GM12874 (cell line): ENCODE data around the gene ITGA11.

ENCODE experiments used
- CTCF ChIP-seq: IDR thresholded peaks from 2 replicates; pipeline ENCODE4 v1.5.1; 2011; ENCODE audit warnings: low read depth, mild to moderate bottlenecking, control low read depth, low read length, moderate library complexity; ENCODE audit not compliant: insufficient read depth

ITGA11 gene

DNA sequence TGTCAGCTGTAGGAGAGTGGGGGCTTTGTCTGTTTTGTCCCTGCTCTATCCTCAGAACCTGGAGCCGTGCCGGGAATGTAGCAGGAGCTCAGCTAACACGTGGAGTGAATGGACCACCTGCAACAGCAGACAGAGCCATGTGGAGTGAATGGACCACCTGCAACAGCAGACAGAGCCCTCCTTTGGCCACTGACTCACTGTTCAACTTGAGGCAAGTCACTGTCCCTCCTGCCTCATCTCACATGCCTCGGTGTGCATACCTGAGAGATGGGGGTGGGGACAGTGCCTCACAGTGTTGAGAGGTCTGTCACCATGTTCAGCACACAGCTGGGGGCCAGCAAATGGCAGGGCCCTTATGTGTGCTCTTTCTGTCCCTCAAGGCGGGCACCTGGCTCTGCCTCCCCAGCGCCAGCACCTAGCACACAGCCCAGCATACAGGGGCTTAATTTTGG is 126.5 kb downstream of the ITGA11 start:
- TF ChIP-seq CTCF = no peak

GRCh38 chr15:68304589-68305337 is 127.2 kb downstream of the ITGA11 start:
- no peak for TF ChIP-seq CTCF

GRCh38 chr15:68303560-68304436 is 128.2 kb downstream of the ITGA11 start:
- TF ChIP-seq CTCF = no peak

GRCh38 chr15:68303134-68303533 is 128.8 kb downstream of the ITGA11 start:
- TF ChIP-seq CTCF = no peak

DNA sequence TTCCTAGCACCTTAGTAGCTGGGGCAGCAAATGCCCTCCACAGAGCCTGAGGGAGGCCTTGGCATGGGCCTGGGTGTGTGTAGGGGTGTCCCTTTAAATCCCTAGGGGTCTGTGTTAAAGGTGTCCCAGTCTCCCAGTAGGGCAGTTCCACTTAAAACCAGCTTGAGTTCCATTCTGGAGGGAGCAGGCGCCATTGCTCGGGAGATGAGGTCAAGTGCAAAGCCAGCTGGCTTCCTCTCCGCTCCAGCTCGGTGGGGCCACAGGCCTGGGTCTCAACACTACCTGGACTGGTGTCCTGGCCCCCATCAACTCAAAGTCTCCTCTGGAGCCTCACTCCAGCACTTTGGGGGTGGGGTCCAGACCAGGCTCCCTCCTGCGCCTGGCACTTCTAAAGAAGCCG is 129.2 kb downstream of the ITGA11 start:
- TF ChIP-seq CTCF = no peak

GRCh38 chr15:68301301-68301700 is 130.7 kb downstream of the ITGA11 start:
- TF ChIP-seq CTCF = no peak

DNA sequence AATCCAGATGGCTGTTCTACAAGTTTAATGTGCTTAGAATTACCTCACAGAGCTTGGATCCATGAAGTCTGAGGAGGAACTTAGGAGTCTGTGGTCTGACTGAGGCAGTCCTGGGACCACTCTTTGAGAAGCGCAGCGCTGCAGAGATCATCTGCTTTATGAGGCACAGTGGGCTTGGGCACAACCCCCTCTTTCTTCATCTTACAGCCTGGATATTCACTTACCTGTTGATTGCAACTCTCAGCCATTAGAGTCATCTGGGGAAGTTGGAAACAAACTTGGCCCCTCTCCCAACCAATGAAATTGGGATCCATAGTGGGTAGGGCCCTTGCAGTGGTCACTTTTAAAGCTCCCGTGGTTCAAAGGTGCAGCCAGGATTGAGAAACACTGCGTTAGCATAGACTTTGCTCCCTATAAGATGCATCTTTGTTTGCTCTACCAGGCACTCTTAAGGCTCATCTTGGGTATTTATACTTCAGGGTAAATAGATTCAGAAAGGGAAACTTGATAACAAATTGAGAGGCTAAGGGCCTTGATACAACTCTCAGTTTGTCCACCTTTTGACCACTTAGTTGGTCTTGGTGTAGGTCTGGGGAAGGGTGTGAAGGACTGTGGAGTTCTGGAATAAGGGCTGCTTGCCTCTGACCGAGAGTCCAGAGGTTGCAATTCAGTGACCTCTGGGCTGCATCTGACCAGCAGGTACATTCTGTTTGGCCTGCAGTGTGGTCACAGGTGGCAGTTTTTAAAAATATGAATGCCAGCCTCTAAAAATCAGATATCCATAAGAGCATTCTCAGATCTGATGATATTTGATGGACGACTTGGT is 131.6 kb downstream of the ITGA11 start:
- TF ChIP-seq CTCF = no peak
